Activated CD4-positive, alpha-beta T cell treated with anti-CD3 and anti-CD28 coated beads for 36 hours (primary cell): ENCODE results near the gene C14orf132. TPM values are rescaled to one million over a fixed set of nuclear protein-coding genes. Genes with fewer than 3 reads are reported as not detected.
"Not testable (repeated sequence)": the region's sequence is repeated elsewhere in the genome, so short reads cannot be mapped to it uniquely, and the experiment has no call there.

Experiments
- ATAC-seq: fragments of 200-7000 bp; cut with Tn5 transposase; one replicate; pipeline ENCODE4 v1.10.0; 2021; ENCODE audit warnings: mild to moderate bottlenecking, moderate library complexity
- CTCF ChIA-PET: fragments of 350-600 bp; sonication (Branson Sonifier 250); formaldehyde crosslinking; loops from one replicate; lab custom pipeline; 2021; ENCODE audit warnings: antibody characterized with exemption; lab: Charles Lee
- POLR2A ChIA-PET: fragments of 350-600 bp; sonication (Branson Sonifier 250); formaldehyde crosslinking; loops from one replicate; lab custom pipeline; 2021; ENCODE audit warnings: antibody characterized with exemption, inconsistent platforms; lab: Charles Lee
- DNase-seq: peaks from one replicate; pipeline ENCODE4 v3.0.0-alpha.2; 2020
- H3K27ac Mint-ChIP-seq: one replicate; pipeline ENCODE4 v1.8.0; 2021; ENCODE audit warnings: mixed read lengths
- H3K27me3 Mint-ChIP-seq: one replicate; pipeline ENCODE4 v1.8.0; 2021; ENCODE audit warnings: mixed read lengths
- H3K36me3 Mint-ChIP-seq: one replicate; pipeline ENCODE4 v1.8.0; 2021; ENCODE audit warnings: low read depth, mixed read lengths
- H3K4me1 Mint-ChIP-seq: one replicate; pipeline ENCODE4 v1.8.0; 2021; ENCODE audit warnings: mixed read lengths
- H3K4me3 Mint-ChIP-seq: one replicate; pipeline ENCODE4 v1.8.0; 2021; ENCODE audit warnings: mild to moderate bottlenecking, moderate library complexity, mixed read lengths
- H3K9me3 Mint-ChIP-seq: one replicate; pipeline ENCODE4 v1.8.0; 2021; ENCODE audit warnings: low read depth, mixed read lengths
- intact Hi-C, 2 experiments: fragments of 100-400 bp; cut with DNase I in 1 of 2; cut with micrococcal nuclease in 1 of 2; formaldehyde crosslinking; loops; one replicate each; pipeline versions ENCODE4 v1.14.2 to v1.15.1; 2022 to 2024; cut with DNase I, micrococcal nuclease
- total RNA-seq, 2 experiments: library from RNA; stranded (reverse); gene quantifications; one replicate each; pipeline ENCODE4 v1.2.3, GENCODE V29; 2021

The C14orf132 gene
- total RNA-seq, 2 experiments from 2014 or later: 4.1 to 4.3 TPM

GRCh38 chr14:96062506-96062905 is 23.3 kb downstream of the C14orf132 start:
- H3K27me3 Mint-ChIP-seq: peaks cover 5% of the 10 kb centered on the region
- H3K27ac Mint-ChIP-seq: no peak overlapping the region
- H3K9me3 Mint-ChIP-seq: no peaks in the 10 kb centered on the region
- POLR2A ChIA-PET: no interaction called here
- H3K4me3 Mint-ChIP-seq: no peak overlapping the region
- no peaks in the 10 kb centered on the region for H3K36me3 Mint-ChIP-seq
- H3K4me1 Mint-ChIP-seq: no peaks in the 10 kb centered on the region
- intact Hi-C loops: no loop called here
- CTCF ChIA-PET: no interaction called here
- DNase-seq: no peak
- ATAC-seq: no peak

- Mint-ChIP-seq H3K36me3 (no peaks in the 10 kb centered on the region), H3K4me1 (no peaks in the 10 kb centered on the region), H3K27ac (no peak overlapping the region), H3K27me3 (peaks cover 2% of the 10 kb centered on the region), H3K4me3 (no peak overlapping the region), H3K9me3 (no peaks in the 10 kb centered on the region)
- ATAC-seq (no peak), DNase-seq (no peak)
- intact Hi-C loops: no loop called here
- ChIA-PET CTCF (no interaction called here), POLR2A (no interaction called here)
Measured at GRCh38 chr14:96064866-96065265, 25.7 kb downstream of the C14orf132 start.

- intact Hi-C loops: no loop called here
- DNase-seq: no peak
- H3K4me3 Mint-ChIP-seq: no peak overlapping the region
- CTCF ChIA-PET: no interaction called here
- H3K9me3 Mint-ChIP-seq: no peaks in the 10 kb centered on the region
- no peaks in the 10 kb centered on the region for H3K36me3 Mint-ChIP-seq
- POLR2A ChIA-PET: interaction anchor here (0.7 kb wide), 1 partner anchor 19 kb away, joined by 3 read pairs; no protein-coding TSS in a partner anchor
- ATAC-seq: no peak
- H3K27ac Mint-ChIP-seq: no peak overlapping the region
- H3K27me3 Mint-ChIP-seq: peaks cover 2% of the 10 kb centered on the region
- H3K4me1 Mint-ChIP-seq: no peaks in the 10 kb centered on the region
Measured at GRCh38 chr14:96065661-96066459, 26.7 kb downstream of the C14orf132 start.

- H3K27ac Mint-ChIP-seq: no peak overlapping the region
- no peak overlapping the region for H3K4me3 Mint-ChIP-seq
- peaks cover 2% of the 10 kb centered on the region for H3K27me3 Mint-ChIP-seq
- intact Hi-C loops: no loop called here
- ATAC-seq: no peak
- POLR2A ChIA-PET: no interaction called here
- H3K9me3 Mint-ChIP-seq: no peaks in the 10 kb centered on the region
- no peak for DNase-seq
- no peaks in the 10 kb centered on the region for H3K4me1 Mint-ChIP-seq
- CTCF ChIA-PET: no interaction called here
- no peaks in the 10 kb centered on the region for H3K36me3 Mint-ChIP-seq
Measured at GRCh38 chr14:96066976-96067375, 27.8 kb downstream of the C14orf132 start.

- CTCF ChIA-PET: interaction anchor here (0.5 kb wide), 1 partner anchor 246 kb away, joined by 3 read pairs; no protein-coding TSS in a partner anchor
- ATAC-seq: no peak
Measured at GRCh38 chr14:96067985-96068930, 29.1 kb downstream of the C14orf132 start.

GRCh38 chr14:96069421-96069820 is 30.3 kb downstream of the C14orf132 start:
- Mint-ChIP-seq H3K4me3 (no peak overlapping the region), H3K9me3 (peaks cover 3% of the 10 kb centered on the region), H3K4me1 (no peaks in the 10 kb centered on the region), H3K27ac (no peak overlapping the region), H3K27me3 (peaks cover 2% of the 10 kb centered on the region), H3K36me3 (no peaks in the 10 kb centered on the region)
- POLR2A ChIA-PET: no interaction called here
- intact Hi-C loops: no loop called here
- CTCF ChIA-PET: no interaction called here
- no peak for DNase-seq
- ATAC-seq: no peak

More at GRCh38 chr14:96067985-96068930, 29.1 kb downstream of the C14orf132 start:
- no peak for DNase-seq
- no peaks in the 10 kb centered on the region for H3K9me3 Mint-ChIP-seq
- H3K4me1 Mint-ChIP-seq: no peaks in the 10 kb centered on the region
- H3K27ac Mint-ChIP-seq: no peak overlapping the region
- POLR2A ChIA-PET: no interaction called here
- H3K36me3 Mint-ChIP-seq: no peaks in the 10 kb centered on the region
- H3K4me3 Mint-ChIP-seq: no peak overlapping the region
- intact Hi-C loops: no loop called here
- peaks cover 2% of the 10 kb centered on the region for H3K27me3 Mint-ChIP-seq

GRCh38 chr14:96071561-96071960 is 32.4 kb downstream of the C14orf132 start:
- ChIA-PET CTCF (no interaction called here), POLR2A (no interaction called here)
- ATAC-seq (no peak), DNase-seq (no peak)
- H3K27me3 Mint-ChIP-seq: no peaks in the 10 kb centered on the region
- no peaks in the 10 kb centered on the region for H3K4me1 Mint-ChIP-seq
- no peaks in the 10 kb centered on the region for H3K36me3 Mint-ChIP-seq
- intact Hi-C loops: no loop called here
- H3K27ac Mint-ChIP-seq: no peak overlapping the region
- no peak overlapping the region for H3K4me3 Mint-ChIP-seq
- peaks cover 3% of the 10 kb centered on the region for H3K9me3 Mint-ChIP-seq

- ChIA-PET CTCF (no interaction called here), POLR2A (no interaction called here)
- Mint-ChIP-seq H3K36me3 (no peaks in the 10 kb centered on the region), H3K9me3 (peaks cover 3% of the 10 kb centered on the region), H3K27me3 (peaks cover under 1% of the 10 kb centered on the region), H3K27ac (no peak overlapping the region), H3K4me1 (no peaks in the 10 kb centered on the region), H3K4me3 (no peak overlapping the region)
- DNase-seq: no peak
- ATAC-seq: no peak
- intact Hi-C loops: no loop called here
Measured at GRCh38 chr14:96072076-96072475, 32.9 kb downstream of the C14orf132 start.

- CTCF ChIA-PET: no interaction called here
- H3K9me3 Mint-ChIP-seq: peaks cover 3% of the 10 kb centered on the region
- H3K27me3 Mint-ChIP-seq: peaks cover 3% of the 10 kb centered on the region
- no peak overlapping the region for H3K27ac Mint-ChIP-seq
- ATAC-seq (no peak), DNase-seq (no peak)
- no peak overlapping the region for H3K4me3 Mint-ChIP-seq
- intact Hi-C loops: no loop called here
- no peaks in the 10 kb centered on the region for H3K36me3 Mint-ChIP-seq
- POLR2A ChIA-PET: no interaction called here
- no peaks in the 10 kb centered on the region for H3K4me1 Mint-ChIP-seq
Measured at GRCh38 chr14:96072746-96073145, 33.6 kb downstream of the C14orf132 start.

GRCh38 chr14:96073260-96074039 is 34.3 kb downstream of the C14orf132 start:
- intact Hi-C loops, H3K9me3 Mint-ChIP-seq, H3K4me1 Mint-ChIP-seq, H3K4me3 Mint-ChIP-seq, H3K27ac Mint-ChIP-seq, CTCF ChIA-PET, DNase-seq, ATAC-seq, H3K36me3 Mint-ChIP-seq, POLR2A ChIA-PET, H3K27me3 Mint-ChIP-seq: not testable (repeated sequence)

- H3K36me3 Mint-ChIP-seq: peaks cover 2% of the 10 kb centered on the region
- peaks cover 6% of the 10 kb centered on the region for H3K27me3 Mint-ChIP-seq
- peak; percentile 10 for DNase-seq
- POLR2A ChIA-PET: no interaction called here
- peak; percentile 30 for ATAC-seq
- CTCF ChIA-PET: no interaction called here
- peaks cover 3% of the 10 kb centered on the region for H3K4me1 Mint-ChIP-seq
- peaks cover 3% of the 10 kb centered on the region for H3K9me3 Mint-ChIP-seq
- no peak overlapping the region for H3K4me3 Mint-ChIP-seq
- intact Hi-C loops: no loop called here
- no peak overlapping the region for H3K27ac Mint-ChIP-seq
Measured at GRCh38 chr14:96077983-96078624, 38.9 kb downstream of the C14orf132 start.
